Activated gamma-delta T cell (primary cell): ENCODE data around the gene ACSF3.
"Not testable (repeated sequence)": the region's sequence is repeated elsewhere in the genome, so short reads cannot be mapped to it uniquely, and the experiment has no call there.

ENCODE experiments used
- DNase-seq: peaks from one replicate; lab custom pipeline; 2025; lab: John Stamatoyannopoulos, UW

The ACSF3 gene

DNA sequence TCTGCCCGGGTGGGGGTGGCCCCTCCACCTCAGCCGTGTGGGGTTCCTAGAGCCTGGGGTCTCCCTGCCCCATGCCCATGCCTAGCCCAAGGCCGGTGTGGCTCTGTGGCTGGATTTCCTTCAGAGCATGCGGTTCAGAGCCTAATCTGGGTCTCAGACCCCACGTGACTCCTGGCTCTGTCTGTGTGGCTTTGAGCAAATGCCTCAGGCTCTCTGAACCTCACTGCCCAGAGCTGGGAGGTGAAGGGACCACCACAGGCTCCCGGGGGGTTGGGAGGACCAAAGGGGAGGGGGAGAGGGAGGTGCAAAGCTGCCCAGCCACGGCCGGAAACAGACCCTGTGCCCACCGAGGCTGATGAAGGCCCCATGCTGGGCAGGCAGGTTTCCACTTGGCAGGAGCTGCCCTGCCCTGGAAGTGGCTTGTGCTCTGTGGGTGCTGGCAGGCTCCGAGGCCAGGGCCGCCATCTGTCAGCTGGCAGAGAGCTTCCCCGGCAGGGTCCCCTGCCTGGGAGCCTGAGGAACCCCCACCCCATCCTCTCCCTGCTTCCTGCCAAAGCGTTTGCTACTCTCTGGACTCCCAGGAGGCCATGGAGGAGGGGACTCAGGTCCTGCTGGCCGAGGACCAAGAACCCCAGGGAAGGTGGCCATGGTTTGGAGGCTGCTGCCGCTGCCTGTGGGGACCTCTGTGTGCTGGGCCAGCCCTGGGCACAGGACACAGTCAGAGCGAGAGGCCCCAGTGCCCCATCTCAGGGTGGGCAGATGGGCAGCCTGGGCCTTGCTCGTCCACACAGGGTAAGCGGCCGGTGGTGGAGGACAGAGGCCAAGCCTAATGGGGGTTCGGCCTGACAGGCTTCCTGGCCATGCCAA lies 81.9 kb downstream of the ACSF3 start:
- no peak for DNase-seq

DNA sequence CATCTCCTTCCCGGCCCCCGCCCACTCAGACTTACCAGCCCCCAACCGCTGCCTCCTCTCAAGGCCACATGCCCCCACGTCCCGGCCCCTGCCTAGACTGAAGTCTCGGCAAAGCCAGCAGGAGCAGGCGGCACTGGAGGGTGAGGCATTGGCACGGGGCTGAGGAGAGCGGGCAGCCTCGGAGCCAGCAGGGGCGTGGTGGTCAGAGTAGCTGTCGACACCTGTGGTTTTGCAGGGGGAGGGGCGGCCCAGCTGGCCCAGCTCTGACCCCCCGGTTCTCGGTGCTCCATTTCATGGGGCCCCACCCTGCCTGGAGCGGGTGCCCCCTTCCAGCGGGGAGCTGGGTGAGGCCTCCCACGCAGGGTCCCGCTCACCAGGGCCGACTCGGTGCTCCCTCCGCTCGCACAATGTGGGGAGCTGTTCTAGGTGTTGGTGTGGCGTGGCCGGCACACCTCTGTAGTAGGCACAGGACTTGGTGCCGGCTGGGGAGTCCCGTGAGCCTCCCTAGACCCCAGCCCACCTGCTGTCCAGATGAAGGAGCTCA lies 82.6 kb downstream of the ACSF3 start:
- DNase-seq = no peak

DNA sequence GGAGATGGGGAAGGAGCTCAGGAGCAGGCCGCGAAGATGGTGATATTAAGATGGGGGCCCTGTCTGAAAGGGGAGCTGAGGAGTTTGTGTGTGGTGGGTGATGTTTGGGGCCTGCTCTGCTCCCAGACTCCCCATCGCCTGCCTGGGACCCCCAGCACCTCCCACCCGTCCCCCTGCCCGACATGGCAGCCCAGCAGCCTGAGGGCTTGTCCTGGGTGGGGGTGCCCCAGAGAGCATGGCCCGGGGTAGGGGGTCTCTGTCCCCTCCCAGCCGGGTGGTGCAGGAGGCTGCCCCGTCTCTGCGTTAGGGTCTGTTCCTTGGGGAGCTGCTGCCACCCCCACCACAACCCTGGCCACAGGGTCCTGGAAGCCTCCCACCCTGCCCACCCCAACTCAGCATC lies 83.1 kb downstream of the ACSF3 start:
- DNase-seq = no peak

DNA sequence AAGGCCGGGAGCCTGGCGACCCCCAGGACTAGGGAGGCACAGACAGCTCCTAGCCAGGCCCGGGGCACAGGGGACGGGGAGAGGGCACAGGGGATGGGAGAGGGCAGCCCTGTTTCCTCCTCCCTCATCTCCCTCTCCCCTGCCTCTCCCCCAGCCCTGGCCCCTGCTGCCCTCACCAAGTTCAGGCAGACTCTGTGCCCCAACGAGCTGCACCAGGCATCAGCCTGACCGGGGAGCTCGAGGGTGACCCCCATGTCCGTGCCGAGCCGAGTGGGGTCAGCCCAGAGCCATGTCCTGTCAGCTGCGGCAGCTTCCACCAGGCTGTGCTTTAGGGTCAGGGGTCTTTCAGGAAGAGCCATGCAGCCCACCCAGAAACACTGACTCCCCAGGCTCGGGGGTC lies 83.8 kb downstream of the ACSF3 start:
- DNase-seq = no peak

DNA sequence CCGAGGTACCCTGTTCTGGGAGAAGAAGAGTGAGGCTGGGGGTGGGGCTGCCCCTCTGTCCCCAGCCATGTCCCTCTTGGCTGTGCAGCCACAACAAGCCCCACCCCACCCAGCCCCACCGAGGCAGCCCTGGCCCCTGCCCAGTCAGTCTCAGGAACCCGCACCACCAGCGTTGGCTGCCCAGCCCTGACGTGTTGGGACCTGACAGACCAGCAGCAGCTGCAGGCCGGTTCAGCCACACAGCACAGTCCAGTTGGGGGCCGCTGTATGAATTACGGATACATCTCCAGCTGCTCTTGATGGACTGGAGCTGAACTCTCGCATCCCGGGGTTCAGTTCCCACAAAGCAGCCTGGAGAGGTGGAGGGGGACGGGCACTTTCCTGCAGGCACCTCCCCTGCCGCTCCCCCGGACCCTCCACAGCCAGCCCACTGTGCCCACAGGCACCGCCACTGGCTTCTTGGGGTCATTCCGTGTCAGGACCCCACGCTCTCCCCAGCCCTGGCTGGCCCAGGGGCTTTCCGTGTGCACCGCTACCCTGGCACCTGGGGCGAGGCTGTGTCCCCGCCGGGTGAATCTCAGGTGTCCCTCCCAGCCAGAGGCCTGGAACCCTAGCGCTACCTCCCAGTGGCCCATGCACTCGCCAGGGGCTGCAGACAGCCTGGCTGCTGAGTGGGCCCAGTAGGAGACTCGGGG lies 84.9 kb downstream of the ACSF3 start:
- DNase-seq = no peak

DNA sequence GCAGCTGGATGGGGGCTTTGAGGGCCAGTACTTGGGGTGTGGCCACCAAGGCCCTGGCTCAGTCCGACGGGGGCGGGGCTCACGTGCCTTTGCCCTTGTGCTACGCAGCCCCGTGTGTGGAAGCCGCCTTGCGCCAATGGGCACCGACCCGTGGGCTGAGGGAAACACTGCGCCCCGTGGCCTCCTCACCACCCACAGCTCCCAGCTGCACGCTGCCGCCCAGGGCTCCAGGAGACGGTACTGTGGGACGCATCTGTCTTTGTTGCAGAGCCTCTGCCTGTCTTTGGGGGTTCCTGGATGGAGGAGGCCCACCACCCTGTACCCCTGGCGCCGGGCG lies 85.5 kb downstream of the ACSF3 start:
- DNase-seq = no peak

DNA sequence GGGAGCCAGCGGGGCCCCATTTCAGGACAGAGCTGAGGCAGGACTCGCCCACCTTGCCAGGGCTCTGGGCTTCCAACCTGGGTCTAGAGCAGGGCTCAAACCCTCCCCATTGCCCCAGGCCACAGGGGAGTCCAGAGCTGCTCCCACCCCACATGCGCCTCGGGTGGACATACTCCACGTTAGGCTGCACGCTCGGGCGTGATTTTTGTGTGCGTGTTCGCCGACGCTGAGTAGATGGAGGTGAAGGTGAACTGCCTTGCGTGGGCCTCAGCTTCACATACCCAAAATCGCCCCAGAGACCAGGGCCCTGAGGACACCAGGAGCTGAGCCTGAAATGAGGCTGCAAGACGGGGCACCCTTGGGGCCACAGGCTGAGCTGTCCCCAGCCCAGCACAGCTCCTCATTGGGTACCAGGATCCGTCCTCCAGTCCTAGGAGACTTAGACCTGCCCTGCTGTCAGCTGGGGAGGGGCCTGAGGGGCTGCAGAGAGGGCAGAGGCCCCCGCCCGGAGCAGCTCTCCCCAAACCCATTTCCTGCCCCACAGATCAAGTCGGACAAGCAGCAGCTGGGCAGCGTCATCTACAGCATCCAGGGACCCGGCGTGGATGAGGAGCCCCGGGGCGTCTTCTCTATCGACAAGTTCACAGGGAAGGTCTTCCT lies 86.1 kb downstream of the ACSF3 start:
- no peak for DNase-seq

DNA sequence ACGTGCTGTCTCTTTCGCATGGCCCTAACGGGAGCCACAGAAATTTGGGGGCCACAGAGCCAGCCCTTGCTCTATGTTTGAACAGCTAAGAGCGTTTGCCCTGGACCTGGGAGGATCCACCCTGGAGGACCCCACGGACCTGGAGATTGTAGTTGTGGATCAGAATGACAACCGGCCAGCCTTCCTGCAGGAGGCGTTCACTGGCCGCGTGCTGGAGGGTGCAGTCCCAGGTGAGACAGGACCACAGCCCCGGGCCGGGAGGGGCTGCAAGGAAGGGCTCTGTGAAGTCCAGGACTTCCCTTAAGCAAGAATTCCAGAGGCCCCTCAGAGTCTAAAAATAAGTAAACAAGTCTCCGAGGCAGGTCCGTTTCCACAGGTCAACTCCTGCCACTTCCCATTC lies 89.8 kb downstream of the ACSF3 start:
- no peak for DNase-seq

DNA sequence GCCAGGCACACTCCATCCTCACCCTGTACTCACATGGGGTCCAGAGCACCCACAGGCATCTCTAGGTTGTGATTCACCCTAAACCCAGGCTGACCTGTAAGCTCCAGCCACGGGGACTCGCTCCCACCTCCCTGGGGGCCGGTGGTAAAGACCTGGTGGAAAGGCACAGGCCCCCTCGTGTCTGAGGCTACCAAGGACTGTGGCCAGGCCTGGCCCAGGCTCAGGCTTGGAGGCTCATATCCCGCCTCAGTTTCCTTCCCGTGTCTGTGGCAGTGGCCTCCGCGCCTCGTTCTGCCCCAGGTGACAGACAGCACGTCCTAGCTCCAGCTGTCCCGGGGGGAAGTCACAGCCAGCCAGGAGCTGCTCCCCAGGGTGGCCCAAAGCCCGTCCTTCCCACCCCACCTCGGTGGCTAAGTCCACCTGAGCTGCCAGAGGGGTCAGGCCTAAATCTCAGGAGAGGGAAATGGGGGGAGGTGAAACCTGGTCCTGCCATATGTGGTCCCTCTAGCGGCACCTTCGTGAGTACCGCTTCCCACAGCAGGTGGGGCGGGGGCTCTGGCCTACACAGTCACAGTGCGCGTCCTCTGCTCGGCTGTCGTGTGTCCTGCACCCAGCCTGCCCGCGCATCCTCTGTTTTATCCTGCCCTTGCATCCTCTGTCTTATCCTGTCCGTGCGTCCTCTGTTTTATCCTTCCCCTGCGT lies 90.5 kb downstream of the ACSF3 start:
- DNase-seq = no peak

DNA sequence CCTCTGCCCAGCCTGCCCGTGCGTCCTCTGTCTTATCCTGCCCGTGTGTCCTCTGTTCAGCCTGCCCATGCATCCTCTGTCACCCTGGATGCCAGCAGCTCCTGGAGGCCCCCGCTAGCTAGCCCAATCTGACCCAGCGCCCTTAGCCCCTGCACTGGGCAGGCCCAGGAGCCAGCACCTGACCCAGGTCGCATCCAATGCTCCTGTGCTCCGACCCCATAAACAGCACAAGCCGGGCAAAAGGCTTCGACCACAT lies 91.0 kb downstream of the ACSF3 start:
- no peak for DNase-seq

DNA sequence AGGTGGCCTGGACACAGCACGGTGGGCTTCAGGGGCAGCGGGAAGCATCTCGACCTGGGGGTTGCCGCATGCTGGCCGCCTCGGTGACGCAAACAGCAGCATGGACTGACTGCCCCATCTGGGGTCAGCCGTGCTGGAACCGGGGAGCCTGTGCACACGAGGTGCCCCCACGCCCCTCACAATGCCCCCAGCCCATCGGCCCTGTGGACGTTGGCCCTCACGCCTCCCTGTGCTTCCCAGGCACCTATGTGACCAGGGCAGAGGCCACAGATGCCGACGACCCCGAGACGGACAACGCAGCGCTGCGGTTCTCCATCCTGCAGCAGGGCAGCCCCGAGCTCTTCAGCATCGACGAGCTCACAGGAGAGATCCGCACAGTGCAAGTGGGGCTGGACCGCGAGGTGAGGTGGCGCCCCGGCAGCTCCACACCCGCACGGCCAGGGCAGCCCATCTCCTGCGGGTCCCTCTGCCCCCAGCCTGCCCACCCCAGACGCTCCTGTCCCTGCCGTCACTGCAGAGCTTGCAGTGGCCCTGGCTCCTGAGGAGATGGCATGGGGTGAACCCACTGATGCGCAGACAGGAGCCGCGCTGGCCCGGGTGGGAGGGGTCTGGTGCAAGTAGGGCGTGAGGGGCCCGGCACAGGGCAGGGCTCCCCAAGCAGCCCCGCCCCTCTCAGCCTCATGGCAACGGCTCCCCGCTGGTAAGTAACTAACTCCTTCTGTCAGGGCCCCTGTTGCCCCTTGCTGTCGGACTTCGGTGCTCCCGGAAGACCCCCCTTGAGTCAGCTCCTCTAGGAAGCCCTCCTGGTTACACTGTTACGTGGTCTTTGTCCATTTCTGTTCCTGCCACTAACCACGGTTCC lies 91.5 kb downstream of the ACSF3 start:
- DNase-seq = peak; percentile 44

DNA sequence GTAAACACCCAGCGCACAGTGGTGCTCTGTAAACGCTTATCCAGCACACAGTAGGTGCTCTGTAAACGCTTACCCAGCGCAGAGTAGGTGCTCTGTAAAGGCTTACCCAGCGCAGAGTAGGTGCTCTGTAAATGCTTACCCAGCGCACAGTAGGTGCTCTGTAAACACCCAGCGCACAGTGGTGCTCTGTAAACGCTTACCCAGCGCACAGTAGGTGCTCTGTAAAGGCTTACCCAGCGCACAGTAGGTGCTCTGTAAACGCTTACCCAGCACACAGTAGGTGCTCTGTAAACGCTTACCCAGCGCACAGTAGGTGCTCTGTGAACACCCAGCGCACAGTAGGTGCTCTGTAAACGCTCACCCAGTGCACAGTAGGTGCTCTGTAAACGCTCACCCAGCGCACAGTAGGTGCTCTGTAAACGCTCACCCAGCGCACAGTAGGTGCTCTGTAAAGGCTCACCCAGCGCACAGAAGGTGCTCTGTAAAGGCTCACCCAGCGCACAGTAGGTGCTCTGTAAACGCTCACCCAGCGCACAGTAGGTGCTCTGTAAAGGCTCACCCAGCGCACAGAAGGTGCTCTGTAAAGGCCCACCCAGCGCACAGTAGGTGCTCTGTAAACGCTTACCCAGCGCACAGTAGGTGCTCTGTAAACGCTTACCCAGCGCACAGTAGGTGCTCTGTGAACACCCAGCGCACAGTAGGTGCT lies 92.4 kb downstream of the ACSF3 start:
- DNase-seq = not testable (repeated sequence)

DNA sequence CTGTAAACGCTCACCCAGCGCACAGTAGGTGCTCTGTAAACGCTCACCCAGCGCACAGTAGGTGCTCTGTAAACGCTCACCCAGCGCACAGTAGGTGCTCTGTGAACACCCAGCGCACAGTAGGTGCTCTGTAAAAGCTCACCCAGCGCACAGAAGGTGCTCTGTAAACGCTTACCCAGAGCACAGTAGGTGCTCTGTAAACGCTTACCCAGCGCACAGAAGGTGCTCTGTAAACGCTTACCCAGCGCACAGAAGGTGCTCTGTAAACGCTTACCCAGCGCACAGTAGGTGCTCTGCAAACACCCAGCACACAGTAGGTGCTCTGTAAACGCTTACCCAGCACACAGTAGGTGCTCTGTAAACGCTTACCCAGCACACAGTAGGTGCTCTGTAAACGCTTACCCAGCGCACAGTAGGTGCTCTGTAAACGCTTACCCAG lies 93.0 kb downstream of the ACSF3 start:
- DNase-seq = not testable (repeated sequence)

DNA sequence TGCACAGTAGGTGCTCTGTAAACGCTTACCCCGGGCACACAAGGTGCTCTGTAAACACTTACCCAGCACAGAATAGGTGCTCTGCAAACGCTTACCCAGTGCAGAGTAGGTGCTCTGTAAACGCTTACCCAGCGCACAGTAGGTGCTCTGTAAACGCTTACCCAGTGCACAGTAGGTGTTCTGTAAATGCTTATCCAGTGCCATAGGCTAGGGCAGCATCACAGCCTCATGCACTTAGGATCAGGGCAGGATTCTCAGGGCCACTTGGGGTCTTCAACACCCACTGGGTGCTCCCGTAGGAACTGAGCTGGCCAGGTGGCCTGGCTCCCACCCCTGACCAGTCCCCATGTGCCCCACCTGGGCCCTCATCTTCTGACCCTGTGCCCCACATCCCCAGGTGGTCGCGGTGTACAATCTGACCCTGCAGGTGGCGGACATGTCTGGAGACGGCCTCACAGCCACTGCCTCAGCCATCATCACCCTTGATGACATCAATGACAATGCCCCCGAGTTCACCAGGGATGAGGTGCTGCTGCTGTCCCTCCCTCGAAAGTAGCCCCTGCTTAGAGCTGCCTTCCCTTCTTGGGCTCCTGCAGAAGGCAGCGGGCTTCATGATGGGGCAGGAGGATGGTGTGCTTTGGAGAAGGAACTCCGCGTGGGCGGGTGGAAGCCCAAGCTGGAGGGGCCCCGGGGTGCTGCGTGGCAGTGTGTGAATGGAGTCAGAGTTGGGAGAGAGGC lies 93.5 kb downstream of the ACSF3 start:
- DNase-seq = no peak

DNA sequence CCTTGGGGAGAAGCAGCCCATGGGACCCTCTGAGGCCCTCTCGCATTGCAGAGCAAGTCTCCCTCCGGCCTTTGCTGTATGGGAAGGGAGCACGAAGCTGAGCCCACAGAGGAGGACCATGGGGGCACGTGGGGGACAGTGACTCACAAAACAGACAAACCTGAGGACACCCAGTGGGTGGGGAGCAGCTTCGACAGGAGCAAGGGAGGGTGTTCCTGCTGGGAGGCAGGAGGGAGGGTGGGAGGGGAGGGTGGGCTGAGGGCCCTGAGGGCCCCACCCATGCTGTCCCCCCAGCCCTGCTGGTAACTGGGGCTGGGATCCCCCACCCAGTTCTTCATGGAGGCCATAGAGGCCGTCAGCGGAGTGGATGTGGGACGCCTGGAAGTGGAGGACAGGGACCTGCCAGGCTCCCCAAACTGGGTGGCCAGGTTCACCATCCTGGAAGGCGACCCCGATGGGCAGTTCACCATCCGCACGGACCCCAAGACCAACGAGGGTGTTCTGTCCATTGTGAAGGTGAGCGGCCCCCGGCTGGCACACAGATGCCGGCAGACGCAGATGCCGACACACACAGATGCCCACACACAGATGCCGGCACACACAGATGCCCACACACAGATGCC lies 94.2 kb downstream of the ACSF3 start:
- DNase-seq = no peak

DNA sequence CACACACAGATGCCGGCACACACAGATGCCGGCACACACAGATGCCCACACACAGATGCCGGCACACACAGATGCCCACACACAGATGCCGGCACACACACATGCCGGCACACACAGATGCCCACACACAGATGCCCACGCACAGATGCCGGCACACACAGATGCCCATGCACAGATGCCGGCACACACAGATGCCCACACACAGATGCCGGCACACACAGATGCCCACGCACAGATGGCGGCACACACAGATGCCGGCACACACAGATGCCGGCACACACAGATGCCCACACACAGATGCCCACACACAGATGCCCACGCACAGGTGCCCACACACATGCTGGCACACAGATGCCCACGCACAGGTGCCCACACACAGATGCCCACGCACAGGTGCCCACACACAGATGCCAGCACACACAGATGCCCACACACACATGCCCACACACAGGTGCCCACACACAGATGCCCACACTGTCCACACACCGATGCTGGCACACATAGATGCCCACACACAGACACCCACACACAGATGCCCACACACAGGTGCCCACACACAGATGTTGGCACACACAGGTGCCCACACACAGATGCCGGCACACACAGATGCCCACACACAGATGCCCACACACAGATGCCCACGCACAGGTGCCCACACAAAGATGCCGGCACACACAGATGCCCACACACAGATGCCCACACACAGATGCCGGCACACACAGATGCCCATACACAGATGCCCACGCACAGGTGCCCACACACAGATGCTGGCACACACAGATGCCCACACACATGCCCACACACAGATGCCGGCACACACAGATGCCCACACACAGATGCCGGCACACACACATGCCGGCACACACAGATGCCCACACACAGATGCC lies 95.1 kb downstream of the ACSF3 start:
- DNase-seq = not testable (repeated sequence)

DNA sequence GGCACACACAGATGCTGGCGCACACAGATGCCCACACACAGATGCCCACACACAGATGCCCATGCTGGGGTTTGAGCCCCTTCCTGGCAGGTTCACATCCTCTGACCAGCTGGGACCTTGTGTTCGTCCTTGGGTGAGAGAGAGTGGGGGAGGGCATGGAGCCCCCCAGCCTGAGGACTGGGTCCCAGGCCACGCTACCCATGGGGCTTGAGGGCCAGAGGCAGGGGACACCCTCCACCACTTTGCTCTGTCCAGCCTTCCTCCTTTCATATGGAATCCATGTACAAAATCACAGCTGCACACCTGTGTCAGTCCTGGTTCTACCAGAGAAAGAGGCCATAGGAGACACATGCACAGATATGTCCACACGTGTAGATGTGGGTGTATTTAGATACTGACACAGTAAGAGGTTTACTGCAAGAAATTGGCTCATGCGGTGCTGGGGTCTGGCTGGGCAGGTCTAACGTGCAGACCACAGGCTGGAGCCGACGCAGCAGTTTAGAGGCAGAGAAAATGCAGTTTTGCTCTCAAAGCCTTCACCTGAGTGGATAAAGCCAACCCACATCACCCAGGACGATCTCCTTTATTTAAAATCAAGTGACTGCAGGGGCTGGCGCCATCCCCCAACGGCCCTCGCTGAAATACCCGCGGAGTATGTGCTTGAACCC lies 95.8 kb downstream of the ACSF3 start:
- no peak for DNase-seq
